ENCODE results near the gene TNK2. TPM values are rescaled to one million over a fixed set of nuclear protein-coding genes. Genes with fewer than 3 reads are reported as not detected.
"Not testable (repeated sequence)": the region's sequence is repeated elsewhere in the genome, so short reads cannot be mapped to it uniquely, and the experiment has no call there.

The TNK2 gene
- total RNA-seq, 2 experiments from 2014 or later: 150 to 177 TPM

- DNase-seq (peak; percentile 72), ATAC-seq (peak; percentile 72)
- CTCF ChIA-PET: interaction anchor here (0.5 to 11.3 kb wide), 8 partner anchors 9 to 261 kb away, joined by 3 to 192 read pairs (median 6); no protein-coding TSS in a partner anchor
- Mint-ChIP-seq H3K36me3 (no peaks in the 10 kb centered on the region), H3K27ac (no peak overlapping the region), H3K9me3 (ENCODE audit: low read depth) (no peaks in the 10 kb centered on the region), H3K4me3 (no peak overlapping the region), H3K27me3 (no peaks in the 10 kb centered on the region), H3K4me1 (peaks cover 4% of the 10 kb centered on the region)
These were observed 45.0 kb downstream of the TNK2 start for GRCh38 chr3:195863121-195864061.

- not testable (repeated sequence) for H3K27ac Mint-ChIP-seq; H3K36me3 Mint-ChIP-seq; H3K4me3 Mint-ChIP-seq; H3K27me3 Mint-ChIP-seq; ATAC-seq; DNase-seq; H3K4me1 Mint-ChIP-seq; H3K9me3 Mint-ChIP-seq (ENCODE audit: low read depth)
- CTCF ChIA-PET: interaction anchor here (1.0 to 11.3 kb wide), 4 partner anchors 12 to 591 kb away, joined by 3 to 192 read pairs (median 46); partner anchors contain the start of gene XXYLT1
These were observed 46.0 kb downstream of the TNK2 start for GRCh38 chr3:195862318-195862717.

- H3K9me3 Mint-ChIP-seq (ENCODE audit: low read depth): no peaks in the 10 kb centered on the region
- ATAC-seq (no peak), DNase-seq (no peak)
- no peaks in the 10 kb centered on the region for H3K36me3 Mint-ChIP-seq
- CTCF ChIA-PET: interaction anchor here (1.3 to 11.3 kb wide), 4 partner anchors 11 to 68 kb away, joined by 3 to 192 read pairs (median 46); no protein-coding TSS in a partner anchor
- no peak overlapping the region for H3K4me3 Mint-ChIP-seq
- H3K27me3 Mint-ChIP-seq: no peaks in the 10 kb centered on the region
- H3K4me1 Mint-ChIP-seq: peaks cover 4% of the 10 kb centered on the region
- no peak overlapping the region for H3K27ac Mint-ChIP-seq
These were observed 47.9 kb downstream of the TNK2 start for GRCh38 chr3:195860456-195860855.

- Mint-ChIP-seq H3K4me3 (no peak overlapping the region), H3K27me3 (no peaks in the 10 kb centered on the region), H3K36me3 (no peaks in the 10 kb centered on the region), H3K27ac (no peak overlapping the region), H3K4me1 (peaks cover 4% of the 10 kb centered on the region), H3K9me3 (ENCODE audit: low read depth) (no peaks in the 10 kb centered on the region)
- ATAC-seq: no peak
- no peak for DNase-seq
- CTCF ChIA-PET: interaction anchor here (0.8 to 11.3 kb wide), 19 partner anchors 8 to 589 kb away, joined by 3 to 192 read pairs (median 5); partner anchors contain the start of genes TNK2 and XXYLT1
These were observed 48.4 kb downstream of the TNK2 start for GRCh38 chr3:195859846-195860411.

GRCh38 chr3:195859061-195859845 is 49.1 kb downstream of the TNK2 start:
- Mint-ChIP-seq H3K36me3 (no peaks in the 10 kb centered on the region), H3K27ac (no peak overlapping the region), H3K4me3 (no peak overlapping the region), H3K27me3 (no peaks in the 10 kb centered on the region), H3K9me3 (ENCODE audit: low read depth) (no peaks in the 10 kb centered on the region), H3K4me1 (peaks cover 4% of the 10 kb centered on the region)
- ATAC-seq: peak; percentile 64
- CTCF ChIA-PET: interaction anchor here (0.8 to 11.3 kb wide), 18 partner anchors 9 to 589 kb away, joined by 3 to 192 read pairs (median 6); partner anchors contain the start of genes TNK2 and XXYLT1
- peak; percentile 81 for DNase-seq

GRCh38 chr3:195856410-195857084 is 51.8 kb downstream of the TNK2 start:
- Mint-ChIP-seq H3K27ac (no peak overlapping the region), H3K27me3 (no peaks in the 10 kb centered on the region)

GRCh38 chr3:195855471-195856409 is 52.6 kb downstream of the TNK2 start:
- ATAC-seq (no peak), DNase-seq (no peak)
- CTCF ChIA-PET: interaction anchor here (4.8 to 11.3 kb wide), 2 partner anchors 35 to 58 kb away, joined by 82 to 192 read pairs; no protein-coding TSS in a partner anchor
- Mint-ChIP-seq H3K27me3 (peaks cover 3% of the 10 kb centered on the region), H3K36me3 (no peaks in the 10 kb centered on the region), H3K27ac (no peak overlapping the region), H3K9me3 (ENCODE audit: low read depth) (no peaks in the 10 kb centered on the region), H3K4me1 (peaks cover 16% of the 10 kb centered on the region), H3K4me3 (no peak overlapping the region)

More at GRCh38 chr3:195856410-195857084, 51.8 kb downstream of the TNK2 start:
- Mint-ChIP-seq H3K4me1 (peaks cover 10% of the 10 kb centered on the region), H3K9me3 (ENCODE audit: low read depth) (no peaks in the 10 kb centered on the region), H3K4me3 (no peak overlapping the region), H3K36me3 (no peaks in the 10 kb centered on the region)
- ATAC-seq: no peak
- DNase-seq: no peak
- CTCF ChIA-PET: interaction anchor here (4.8 to 11.3 kb wide), 2 partner anchors 34 to 57 kb away, joined by 82 to 192 read pairs; no protein-coding TSS in a partner anchor

- no peak for ATAC-seq
- no peaks in the 10 kb centered on the region for H3K9me3 Mint-ChIP-seq (ENCODE audit: low read depth)
- CTCF ChIA-PET: interaction anchor here (2.8 to 11.3 kb wide), 2 partner anchors 36 to 60 kb away, joined by 11 to 192 read pairs; no protein-coding TSS in a partner anchor
These were observed 53.6 kb downstream of the TNK2 start for GRCh38 chr3:195854628-195855294.

GRCh38 chr3:195853996-195854395 is 54.4 kb downstream of the TNK2 start:
- Mint-ChIP-seq H3K4me3 (no peak overlapping the region), H3K27ac (no peak overlapping the region), H3K4me1 (peaks cover 19% of the 10 kb centered on the region), H3K36me3 (no peaks in the 10 kb centered on the region), H3K27me3 (peaks cover 5% of the 10 kb centered on the region), H3K9me3 (ENCODE audit: low read depth) (no peaks in the 10 kb centered on the region)
- DNase-seq (no peak), ATAC-seq (no peak)
- CTCF ChIA-PET: interaction anchor here (1.6 to 11.3 kb wide), 3 partner anchors 37 to 72 kb away, joined by 4 to 192 read pairs (median 11); no protein-coding TSS in a partner anchor

More at GRCh38 chr3:195854628-195855294, 53.6 kb downstream of the TNK2 start:
- DNase-seq: no peak
- Mint-ChIP-seq H3K36me3 (no peaks in the 10 kb centered on the region), H3K4me1 (peaks cover 19% of the 10 kb centered on the region), H3K27ac (no peak overlapping the region), H3K4me3 (no peak overlapping the region), H3K27me3 (peaks cover 3% of the 10 kb centered on the region)

GRCh38 chr3:195853036-195853435 is 55.3 kb downstream of the TNK2 start:
- no peak for ATAC-seq
- Mint-ChIP-seq H3K4me1 (peaks cover 20% of the 10 kb centered on the region), H3K4me3 (no peak overlapping the region), H3K9me3 (ENCODE audit: low read depth) (no peaks in the 10 kb centered on the region), H3K36me3 (no peaks in the 10 kb centered on the region), H3K27ac (no peak overlapping the region), H3K27me3 (peaks cover 6% of the 10 kb centered on the region)
- CTCF ChIA-PET: interaction anchor here (0.6 to 11.3 kb wide), 6 partner anchors 14 to 137 kb away, joined by 3 to 192 read pairs (median 4); no protein-coding TSS in a partner anchor
- no peak for DNase-seq
